Osteocyte (in vitro differentiated cells): Measurements from ENCODE around the gene CEACAM5. TPM values are rescaled to one million over a fixed set of nuclear protein-coding genes. Genes with fewer than 3 reads are reported as not detected.
"Not testable (repeated sequence)": the region's sequence is repeated elsewhere in the genome, so short reads cannot be mapped to it uniquely, and the experiment has no call there.

ENCODE experiments used
- DNase-seq: peaks from one replicate; pipeline ENCODE4 v3.0.0; 2021; ENCODE audit warnings: mixed read lengths; ENCODE audit not compliant: unreplicated experiment; ENCODE audit errors: extremely low spot score
- H3K27ac Mint-ChIP-seq: one replicate; pipeline ENCODE4 v1.8.0; 2021; ENCODE audit warnings: mild to moderate bottlenecking, mixed read lengths; ENCODE audit not compliant: unreplicated experiment
- H3K27me3 Mint-ChIP-seq: one replicate; pipeline ENCODE4 v1.8.0; 2021; ENCODE audit warnings: mixed read lengths; ENCODE audit not compliant: unreplicated experiment
- H3K36me3 Mint-ChIP-seq: one replicate; pipeline ENCODE4 v1.8.0; 2021; ENCODE audit warnings: mixed read lengths; ENCODE audit not compliant: unreplicated experiment
- H3K4me1 Mint-ChIP-seq: one replicate; pipeline ENCODE4 v1.8.0; 2021; ENCODE audit warnings: mixed read lengths; ENCODE audit not compliant: unreplicated experiment
- H3K4me3 Mint-ChIP-seq: one replicate; pipeline ENCODE4 v1.8.0; 2021; ENCODE audit warnings: mild to moderate bottlenecking, moderate library complexity, mixed read lengths; ENCODE audit not compliant: unreplicated experiment
- H3K9me3 Mint-ChIP-seq: one replicate; pipeline ENCODE4 v1.8.0; 2021; ENCODE audit warnings: mixed read lengths; ENCODE audit not compliant: unreplicated experiment
- total RNA-seq: library from RNA; stranded (reverse); gene quantifications from 2 replicates; pipeline ENCODE4 v1.2.1, GENCODE V29; 2021
- TF ChIP-seq, protein P1 (sequence below): fragments of 200-600 bp; sonication (generic); IDR thresholded peaks from 2 replicates; pipeline ENCODE4 v1.5.0; 2021; ENCODE audit warnings: antibody characterized with exemption, mild to moderate bottlenecking, moderate library complexity

Gene CEACAM5
- total RNA-seq, 1 donor from 2014 or later, result not detected

DNA sequence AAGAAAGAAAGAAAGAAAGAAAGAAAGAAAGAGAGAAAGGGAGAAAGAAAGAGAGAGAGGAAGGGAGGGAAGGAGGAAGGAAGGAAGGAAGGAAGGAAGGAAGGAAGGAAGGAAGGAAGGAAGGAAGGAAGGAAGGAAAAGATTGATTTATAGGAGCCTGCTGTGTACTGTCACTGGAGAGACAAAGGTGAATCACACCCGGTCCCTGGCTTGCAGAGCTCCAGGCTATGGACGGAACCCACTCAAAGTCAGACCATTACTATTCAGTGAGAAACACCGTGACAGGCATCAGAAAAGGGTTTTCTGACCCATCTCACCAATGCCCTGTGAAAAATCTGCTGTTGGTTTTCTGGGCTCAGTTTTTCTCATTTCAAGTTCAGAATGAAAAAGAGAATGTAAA, 39.6 kb downstream of the CEACAM5 start:
- peaks cover 41% of the 10 kb centered on the region for H3K27me3 Mint-ChIP-seq
- H3K36me3 Mint-ChIP-seq, result no peaks in the 10 kb centered on the region
- H3K4me1 Mint-ChIP-seq, result no peaks in the 10 kb centered on the region
- H3K27ac Mint-ChIP-seq, result no peak overlapping the region
- DNase-seq, result no peak
- H3K9me3 Mint-ChIP-seq, result no peaks in the 10 kb centered on the region
- no peak overlapping the region for H3K4me3 Mint-ChIP-seq
- TF ChIP-seq, protein P1, sequence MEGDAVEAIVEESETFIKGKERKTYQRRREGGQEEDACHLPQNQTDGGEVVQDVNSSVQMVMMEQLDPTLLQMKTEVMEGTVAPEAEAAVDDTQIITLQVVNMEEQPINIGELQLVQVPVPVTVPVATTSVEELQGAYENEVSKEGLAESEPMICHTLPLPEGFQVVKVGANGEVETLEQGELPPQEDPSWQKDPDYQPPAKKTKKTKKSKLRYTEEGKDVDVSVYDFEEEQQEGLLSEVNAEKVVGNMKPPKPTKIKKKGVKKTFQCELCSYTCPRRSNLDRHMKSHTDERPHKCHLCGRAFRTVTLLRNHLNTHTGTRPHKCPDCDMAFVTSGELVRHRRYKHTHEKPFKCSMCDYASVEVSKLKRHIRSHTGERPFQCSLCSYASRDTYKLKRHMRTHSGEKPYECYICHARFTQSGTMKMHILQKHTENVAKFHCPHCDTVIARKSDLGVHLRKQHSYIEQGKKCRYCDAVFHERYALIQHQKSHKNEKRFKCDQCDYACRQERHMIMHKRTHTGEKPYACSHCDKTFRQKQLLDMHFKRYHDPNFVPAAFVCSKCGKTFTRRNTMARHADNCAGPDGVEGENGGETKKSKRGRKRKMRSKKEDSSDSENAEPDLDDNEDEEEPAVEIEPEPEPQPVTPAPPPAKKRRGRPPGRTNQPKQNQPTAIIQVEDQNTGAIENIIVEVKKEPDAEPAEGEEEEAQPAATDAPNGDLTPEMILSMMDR, result no peak

DNA sequence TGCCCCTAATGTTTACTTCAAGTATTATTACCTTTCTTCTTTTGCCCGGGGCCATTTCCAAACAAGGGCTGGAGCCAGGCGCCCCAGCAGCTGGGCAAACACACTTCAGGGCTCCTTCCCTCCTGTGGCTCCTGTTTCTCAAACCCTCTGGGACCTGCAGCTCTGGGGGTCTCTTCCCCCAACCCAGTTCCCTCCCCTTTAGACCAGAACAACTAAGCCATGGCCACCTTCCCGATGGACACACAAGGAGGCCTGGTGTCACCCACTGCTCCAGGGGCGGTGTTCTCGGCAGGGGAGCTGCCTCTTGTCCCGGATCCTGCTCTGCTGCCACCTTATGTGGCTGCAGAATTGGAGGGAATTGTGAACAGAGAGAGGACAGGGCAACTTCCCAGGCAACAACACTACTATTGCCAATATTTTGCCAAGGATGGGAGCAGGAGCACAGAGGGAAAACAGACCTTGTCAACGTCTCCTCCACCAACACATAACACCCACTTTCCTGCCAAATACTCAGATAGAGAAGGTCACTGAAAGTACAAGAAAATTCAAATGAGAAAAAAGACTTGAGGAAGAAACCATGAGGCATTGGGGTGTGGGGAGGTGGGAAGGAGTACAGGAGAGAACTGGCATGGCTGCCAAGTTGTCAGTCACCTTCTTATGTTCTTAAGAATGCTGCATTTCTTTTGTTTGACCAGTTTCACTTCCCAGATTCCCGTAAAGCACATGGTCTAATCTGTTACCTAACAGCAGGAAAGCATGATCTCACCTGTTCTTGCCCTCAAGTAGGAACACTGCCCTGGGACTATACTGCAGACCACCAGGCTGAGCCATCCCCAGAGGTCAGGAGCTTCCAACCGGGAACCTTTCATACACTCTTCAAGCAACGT, 42.1 kb downstream of the CEACAM5 start:
- H3K4me1 Mint-ChIP-seq, H3K36me3 Mint-ChIP-seq, H3K27ac Mint-ChIP-seq, DNase-seq, H3K9me3 Mint-ChIP-seq, H3K4me3 Mint-ChIP-seq: not testable (repeated sequence)
- peaks cover 39% of the 10 kb centered on the region for H3K27me3 Mint-ChIP-seq

DNA sequence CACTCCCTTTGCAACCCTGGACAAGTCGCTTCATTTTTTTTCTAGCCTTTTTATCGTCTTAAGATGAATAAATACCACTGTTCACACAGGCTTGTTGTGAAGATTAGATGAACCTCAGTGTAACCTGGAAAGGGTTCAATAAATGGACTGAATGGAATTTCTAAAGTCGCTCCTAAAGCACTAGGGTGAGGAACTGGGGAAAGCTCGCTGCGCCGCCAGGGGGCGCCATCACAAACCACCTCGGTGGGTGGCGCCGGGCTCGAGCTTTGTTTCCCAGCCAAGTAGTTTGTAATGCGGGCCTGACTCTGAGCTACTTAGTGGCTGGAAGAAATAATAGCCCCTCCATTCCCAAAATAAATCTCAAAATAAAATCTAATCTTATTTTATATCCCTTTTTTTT, 44.7 kb downstream of the CEACAM5 start:
- no peak for DNase-seq
- H3K27me3 Mint-ChIP-seq, result peaks cover 34% of the 10 kb centered on the region
- H3K27ac Mint-ChIP-seq, result no peak overlapping the region
- H3K4me3 Mint-ChIP-seq, result no peak overlapping the region
- no peaks in the 10 kb centered on the region for H3K4me1 Mint-ChIP-seq
- H3K9me3 Mint-ChIP-seq, result no peaks in the 10 kb centered on the region
- H3K36me3 Mint-ChIP-seq, result no peaks in the 10 kb centered on the region
- TF ChIP-seq, protein P1, result peak; percentile 41

DNA sequence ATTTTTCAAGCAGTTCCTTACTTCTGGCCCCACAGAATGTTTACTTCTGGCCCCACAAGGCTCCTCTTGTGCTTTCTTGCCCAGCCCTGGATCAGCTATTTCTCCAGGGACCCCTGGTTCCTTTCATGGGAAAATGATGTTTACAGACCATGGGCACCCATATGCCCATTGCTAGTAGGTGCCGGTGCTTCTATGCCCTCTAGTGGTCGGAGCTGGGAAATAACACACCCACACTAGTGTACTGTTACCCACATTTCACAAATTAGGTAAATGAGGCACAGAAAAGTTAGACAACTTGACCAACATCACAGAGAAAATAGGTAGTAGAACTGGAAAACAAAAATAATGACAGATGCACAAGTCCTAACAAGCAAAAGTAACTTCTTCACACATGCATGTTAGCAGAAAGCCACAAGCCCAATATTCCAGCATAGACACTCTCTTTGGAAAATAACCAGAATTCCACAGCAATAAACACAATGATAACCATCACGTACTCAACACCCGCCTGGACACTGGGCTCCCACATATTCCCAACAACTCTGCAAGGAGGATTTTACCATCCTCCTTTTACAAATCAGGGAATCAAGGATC, 45.6 kb downstream of the CEACAM5 start:
- peaks cover 31% of the 10 kb centered on the region for H3K27me3 Mint-ChIP-seq
- TF ChIP-seq, protein P1, result peak; percentile 66
- no peaks in the 10 kb centered on the region for H3K36me3 Mint-ChIP-seq
- no peak overlapping the region for H3K27ac Mint-ChIP-seq
- no peaks in the 10 kb centered on the region for H3K4me1 Mint-ChIP-seq
- no peak overlapping the region for H3K4me3 Mint-ChIP-seq
- no peaks in the 10 kb centered on the region for H3K9me3 Mint-ChIP-seq
- DNase-seq, result no peak

DNA sequence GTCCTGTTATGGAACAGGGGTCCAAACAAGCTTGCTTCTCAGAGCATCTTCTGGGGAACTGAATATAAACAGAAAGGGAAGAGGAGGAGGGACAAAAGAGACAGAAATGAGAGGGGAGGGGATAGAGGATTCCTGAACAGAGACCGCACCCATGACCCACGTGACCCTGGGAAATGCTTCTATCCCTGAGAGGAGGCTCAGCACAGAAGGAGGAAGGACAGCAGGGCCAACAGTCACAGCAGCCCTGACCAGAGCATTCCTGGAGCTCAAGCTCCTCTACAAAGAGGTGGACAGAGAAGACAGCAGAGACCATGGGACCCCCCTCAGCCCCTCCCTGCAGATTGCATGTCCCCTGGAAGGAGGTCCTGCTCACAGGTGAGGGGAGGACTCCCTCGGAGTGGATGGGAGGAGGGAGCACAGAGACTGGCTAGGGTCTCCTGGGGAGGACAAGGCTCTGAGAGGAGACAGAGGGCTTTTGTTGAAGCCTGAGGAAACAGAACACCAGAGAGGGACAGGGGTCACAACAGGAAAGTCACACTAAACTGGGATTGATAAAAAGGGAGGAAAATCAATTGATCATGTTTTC, 47.0 kb downstream of the CEACAM5 start, which contains the start of gene CEACAM6:
TSS of gene CEACAM6 (plus strand) at position 203 of the 586 bp plus-strand sequence. CDS start at position 312, 109 bp downstream.
- H3K36me3 Mint-ChIP-seq, result no peaks in the 10 kb centered on the region
- no peak within 1 kb of the TSS for H3K4me3 Mint-ChIP-seq
- H3K27me3 Mint-ChIP-seq, result peaks cover 38% of the 10 kb centered on the region
- TF ChIP-seq, protein P1, result no peak
- no peak within 1 kb of the TSS for H3K27ac Mint-ChIP-seq
- no peaks in the 10 kb centered on the region for H3K4me1 Mint-ChIP-seq
- DNase-seq, result no peak
- no peaks in the 10 kb centered on the region for H3K9me3 Mint-ChIP-seq
